SKM-1 (cell line): ENCODE data around the gene PHF20.
A peak's percentile ranks its signal among the peaks of the same experiment; 100 is the strongest.
"Not testable (repeated sequence)": the region's sequence is repeated elsewhere in the genome, so short reads cannot be mapped to it uniquely, and the experiment has no call there.

Experiments
- DNase-seq: peaks from one replicate; lab custom pipeline; 2025; ENCODE audit not compliant: unreplicated experiment; lab: John Stamatoyannopoulos, UW

Gene PHF20

DNA sequence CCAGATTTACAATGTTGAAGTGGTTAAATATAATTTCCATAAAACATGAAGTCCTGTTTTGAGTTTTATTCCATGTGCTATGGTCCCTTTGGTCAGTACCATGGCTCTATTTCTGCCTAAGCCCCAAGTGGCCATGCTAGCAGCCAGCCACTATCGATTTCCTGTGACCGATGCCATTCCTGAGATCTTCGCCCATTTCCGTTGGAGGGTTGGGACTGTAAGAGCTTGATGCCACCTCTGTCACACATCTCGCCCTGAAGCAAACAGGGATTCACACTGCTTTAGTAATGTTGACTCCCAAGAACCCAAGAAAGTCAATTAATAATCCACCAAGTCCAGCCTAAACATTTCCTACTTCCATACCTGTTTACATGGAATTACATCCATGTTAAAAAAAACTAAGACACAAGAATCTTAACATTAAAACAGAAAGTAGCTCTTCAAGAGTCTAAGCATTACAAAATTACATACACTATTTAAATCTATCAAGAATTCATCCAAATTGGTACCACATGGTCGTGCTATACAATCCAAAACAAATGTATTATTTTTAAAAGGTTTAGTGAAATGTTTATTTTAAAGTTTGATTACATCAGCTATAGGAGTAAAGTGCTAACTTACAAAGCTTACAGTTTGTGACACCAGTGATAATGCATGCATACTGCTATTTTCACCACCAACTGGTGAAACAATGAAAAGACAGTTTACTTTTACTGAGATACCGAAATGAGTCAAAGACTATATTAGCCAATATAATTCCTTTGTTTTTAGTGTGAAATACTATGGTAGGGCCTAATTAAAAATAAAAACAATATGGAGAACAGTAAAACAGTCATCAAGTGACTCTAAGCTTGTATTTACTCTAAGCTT, 32.3 kb upstream of the PHF20 start:
- DNase-seq = peak; percentile 14

DNA sequence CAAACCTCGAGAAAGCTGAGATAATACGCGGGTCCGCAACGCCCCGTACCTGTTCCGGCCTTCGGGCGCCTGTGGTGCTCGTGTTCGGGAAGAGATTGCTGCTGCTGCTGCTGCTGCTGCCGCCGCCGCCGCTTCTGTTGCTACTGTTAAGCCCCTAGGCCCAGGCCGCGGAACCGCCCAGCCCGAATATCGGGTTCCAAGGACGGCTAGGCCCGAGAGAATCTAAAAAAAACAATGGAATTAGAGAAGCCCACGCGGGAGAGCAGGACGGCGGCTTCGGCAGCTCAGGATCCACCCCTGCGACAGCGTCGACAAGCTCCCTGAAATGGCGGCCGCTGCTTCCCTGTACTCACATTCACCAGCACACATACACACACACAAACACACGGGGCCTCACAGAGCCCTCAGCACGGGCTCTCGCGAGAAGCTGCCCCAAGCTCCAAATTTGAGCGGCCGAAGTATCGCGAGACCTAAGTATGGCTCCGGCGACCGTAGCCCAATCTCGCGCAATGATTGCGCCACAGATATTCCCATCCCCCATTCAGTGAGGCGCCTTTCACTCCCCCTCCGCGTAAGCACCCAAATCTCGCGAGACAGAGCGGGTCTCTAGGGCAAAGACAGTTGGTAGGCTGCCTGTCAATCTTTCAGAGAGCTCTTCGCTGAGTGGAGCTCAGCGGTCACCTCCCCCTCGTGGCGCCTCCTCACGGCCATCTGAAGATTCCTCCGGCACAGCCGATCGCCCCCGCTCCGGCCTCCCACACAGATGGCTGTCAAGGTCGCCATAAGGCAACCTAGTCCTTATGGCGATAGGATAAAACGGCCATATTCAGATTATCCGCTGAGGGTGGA, 29.7 kb upstream of the PHF20 start, which contains the start of gene RBM39:
RBM39 (minus strand) TSS at position 369 of the 849 bp plus-strand sequence. CDS start 1,386 bp downstream, outside the sequence.
- DNase-seq = peak; percentile 99

DNA sequence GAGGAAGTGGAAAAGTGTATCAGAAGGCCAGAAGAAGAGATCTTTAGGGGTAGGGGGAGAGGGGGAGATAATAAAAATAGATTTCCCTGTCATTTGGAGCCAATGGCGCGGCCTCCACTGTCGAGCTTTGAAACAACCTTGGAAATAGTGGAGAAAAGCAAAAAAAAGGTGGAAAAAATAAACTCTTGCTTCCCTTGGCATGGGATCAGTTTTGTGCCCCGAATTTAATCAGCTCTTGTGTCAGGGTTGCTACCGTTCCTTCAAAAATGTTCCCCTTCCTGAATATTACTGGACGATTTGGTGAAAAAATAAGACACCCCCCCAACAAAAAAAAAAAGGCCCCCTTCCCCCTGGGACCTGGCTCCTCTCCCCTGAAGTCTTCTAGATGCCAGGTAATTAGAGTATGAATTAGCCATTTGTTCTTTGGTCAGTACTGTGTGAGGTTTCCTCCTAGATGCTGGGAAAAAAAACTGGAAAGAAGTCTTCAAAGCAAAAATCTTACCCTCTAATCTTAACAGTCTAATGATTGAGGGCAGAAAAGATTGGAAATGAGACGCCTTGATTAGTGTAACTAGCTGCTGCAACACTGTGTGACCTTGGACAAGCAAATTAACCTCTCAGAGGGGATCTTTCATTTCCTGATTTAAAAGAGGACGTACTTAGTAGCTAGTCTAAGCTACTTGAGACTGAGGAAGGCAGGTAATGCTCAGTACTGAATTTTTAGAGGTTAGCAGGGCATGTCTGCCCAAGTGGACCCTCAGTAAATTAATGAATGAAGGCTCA, 28.9 kb upstream of the PHF20 start:
- peak; percentile 58 for DNase-seq

DNA sequence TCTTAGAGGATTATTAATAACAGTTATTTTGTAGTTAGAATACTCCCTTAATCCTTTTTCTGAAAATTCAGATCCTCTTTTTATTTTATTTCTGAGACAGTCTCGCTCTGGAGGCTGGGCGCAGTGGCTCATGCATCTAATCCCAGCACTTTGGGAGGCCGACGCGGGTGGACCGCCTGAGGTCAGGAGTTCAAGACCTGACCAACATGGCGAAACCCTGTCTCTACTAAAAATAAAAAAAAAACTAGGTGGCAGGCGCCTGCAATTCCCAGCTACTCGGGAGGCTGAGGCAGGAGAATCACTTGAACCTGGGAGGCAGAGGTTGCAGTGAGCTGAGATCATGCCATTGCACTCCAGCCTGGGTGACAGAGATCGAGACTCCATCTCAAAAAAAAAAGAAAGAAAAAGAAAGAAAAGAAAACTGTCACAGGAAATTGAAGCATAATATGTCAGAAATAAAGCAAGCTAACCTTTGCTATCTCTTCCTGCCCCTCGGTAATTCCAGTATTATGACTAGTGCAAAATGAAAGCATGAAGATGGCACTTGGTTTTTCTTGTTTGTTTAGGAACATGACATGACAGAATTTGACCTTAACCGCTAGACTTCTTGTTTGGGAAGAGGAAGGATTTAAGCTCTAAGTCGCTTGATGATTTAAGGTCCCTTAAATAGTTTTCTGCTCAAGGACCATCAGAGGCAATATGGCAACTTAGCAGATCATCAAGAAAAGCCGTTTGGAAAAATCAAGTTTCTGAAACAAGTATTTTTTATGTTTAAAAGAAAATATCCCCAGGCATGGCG, 27.9 kb upstream of the PHF20 start:
- DNase-seq = no peak

DNA sequence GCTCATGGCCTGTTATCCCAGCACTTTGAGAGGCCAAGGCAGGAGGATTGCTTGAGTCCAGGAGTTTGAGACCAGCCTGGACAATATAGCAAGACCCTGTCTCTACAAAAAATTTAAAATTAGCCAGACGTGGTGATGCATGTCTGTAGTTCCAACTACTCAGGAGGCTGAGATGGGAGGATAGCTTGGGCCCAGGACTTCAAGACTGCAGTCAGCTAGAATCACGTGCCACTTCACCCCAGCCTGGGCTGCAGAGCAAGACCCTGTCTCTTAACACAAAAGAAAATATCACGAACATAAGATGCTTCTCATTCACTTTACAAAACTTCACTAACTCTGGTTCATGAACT, 27.3 kb upstream of the PHF20 start:
- not testable (repeated sequence) for DNase-seq

DNA sequence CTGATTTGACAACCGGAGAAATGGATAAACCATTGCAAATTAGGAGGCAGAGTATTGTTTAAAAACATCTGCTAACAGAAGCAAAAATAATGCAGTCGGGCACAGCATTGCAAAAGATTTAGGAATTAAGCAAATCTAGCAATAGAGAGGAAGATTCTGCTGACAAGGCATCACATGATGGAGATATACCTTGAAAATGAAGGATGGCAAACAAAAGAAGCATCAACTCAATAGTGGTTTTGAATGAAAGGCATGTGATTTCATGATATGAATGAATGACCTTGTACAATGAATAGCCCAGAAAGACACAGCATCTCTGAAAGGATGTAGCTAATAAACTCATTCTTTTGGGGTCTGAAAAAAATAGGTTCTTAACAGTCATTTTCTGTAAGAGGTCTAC, 21.2 kb upstream of the PHF20 start:
- DNase-seq = no peak

DNA sequence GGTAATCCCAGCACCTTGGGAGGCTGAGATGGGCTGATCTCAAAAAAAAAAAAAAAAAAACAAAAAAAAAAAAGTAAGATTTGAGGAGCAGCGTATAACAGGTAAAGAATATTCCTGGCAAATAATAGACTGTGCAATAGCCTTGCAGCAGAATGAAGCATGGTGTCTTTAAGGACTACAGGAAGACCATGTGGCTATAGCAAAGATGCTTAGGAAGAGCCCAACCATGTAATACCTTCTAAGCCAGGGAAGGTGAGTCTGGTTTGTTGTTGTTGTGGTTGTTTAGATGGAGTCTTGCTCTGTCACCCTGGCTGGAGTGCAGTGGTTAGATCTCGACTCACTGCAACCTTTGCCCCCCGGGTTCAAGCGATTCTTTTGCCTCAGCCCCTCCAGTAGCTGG, 15.4 kb upstream of the PHF20 start:
- DNase-seq = no peak

DNA sequence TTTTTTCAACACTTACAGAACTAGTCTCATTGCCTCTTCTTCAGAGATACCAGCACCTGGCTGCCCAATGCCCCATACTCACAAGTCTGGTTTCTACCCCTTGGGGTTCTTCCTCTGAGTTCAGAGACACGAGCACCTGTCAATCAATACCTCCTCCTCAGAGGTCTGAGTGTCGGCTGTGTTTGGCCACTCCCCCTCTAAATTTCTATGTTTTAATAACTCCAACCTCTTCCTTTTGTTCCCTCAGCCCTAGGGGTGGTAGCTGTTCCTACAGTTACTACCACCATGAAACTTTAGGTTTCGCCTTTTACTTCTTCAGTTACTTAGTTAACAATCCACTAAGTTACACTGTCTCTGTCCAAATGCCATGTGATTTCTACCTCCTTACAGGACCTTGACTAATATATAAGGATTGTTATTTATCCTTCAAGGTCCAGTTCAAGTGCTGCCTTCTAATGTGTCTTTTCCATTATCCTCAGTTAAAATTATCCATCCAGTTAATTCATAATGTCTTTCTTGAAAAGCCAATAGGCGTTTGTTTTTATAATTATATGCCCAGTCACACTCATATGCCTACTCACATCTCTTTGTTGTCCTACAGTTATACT, 14.6 kb upstream of the PHF20 start:
- no peak for DNase-seq

DNA sequence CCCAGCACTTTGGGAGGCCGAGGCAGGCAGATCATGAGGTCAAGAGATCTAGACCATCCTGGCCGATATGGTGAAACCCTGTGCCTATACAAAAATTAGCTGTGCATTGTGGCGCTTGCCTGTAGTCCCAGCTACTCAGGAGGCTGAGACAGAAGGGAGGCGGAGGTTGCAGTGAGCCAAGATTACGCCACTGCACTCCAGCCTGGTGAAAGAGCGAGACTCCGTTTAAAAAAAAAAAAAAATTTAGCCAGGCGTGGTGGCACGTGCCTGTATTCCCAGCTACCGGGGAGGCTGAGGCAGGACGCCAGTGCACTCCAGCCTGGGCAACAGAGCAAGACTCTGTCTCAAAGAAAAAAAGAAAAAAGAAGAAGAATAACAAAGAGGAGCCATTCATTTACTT, 10.3 kb upstream of the PHF20 start:
- DNase-seq = not testable (repeated sequence)

DNA sequence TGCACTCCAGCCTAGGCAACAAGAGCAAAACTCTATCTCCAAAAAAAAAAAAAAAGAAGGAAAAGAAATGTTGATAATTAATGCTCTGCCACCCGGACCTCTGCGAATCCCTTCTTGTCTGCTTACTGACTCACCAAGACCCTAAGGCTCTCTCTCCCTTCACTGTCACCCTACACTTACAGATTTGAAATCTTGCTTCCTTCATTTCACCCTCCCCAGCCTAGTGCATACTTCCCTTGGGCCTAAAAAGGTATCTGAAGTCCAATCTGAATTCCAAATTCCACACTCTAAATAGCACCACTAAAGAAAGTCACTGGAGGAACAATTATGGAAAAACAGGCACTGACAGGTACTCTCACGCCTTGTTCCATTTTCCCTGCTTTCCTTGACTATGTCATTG, 9.4 kb upstream of the PHF20 start:
- DNase-seq = no peak

DNA sequence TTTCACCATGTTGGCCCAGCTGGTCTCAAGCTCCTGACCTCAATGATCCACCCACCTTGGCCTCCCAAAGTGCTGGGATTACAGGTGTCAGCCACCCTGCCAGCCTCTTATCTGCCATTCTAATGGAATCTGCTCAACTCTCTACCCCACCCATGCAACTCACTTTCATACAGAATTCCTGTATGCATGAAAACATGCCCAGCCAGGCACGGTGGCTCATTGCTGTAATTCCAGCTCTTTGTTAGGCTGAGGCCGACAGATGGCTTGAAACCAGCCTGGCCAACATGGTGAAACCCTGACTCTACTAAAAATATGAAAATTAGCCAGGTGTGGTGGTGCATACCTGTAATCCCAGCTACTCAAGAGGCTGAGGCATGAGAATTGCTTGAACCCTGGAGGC, 6.9 kb upstream of the PHF20 start:
- not testable (repeated sequence) for DNase-seq

DNA sequence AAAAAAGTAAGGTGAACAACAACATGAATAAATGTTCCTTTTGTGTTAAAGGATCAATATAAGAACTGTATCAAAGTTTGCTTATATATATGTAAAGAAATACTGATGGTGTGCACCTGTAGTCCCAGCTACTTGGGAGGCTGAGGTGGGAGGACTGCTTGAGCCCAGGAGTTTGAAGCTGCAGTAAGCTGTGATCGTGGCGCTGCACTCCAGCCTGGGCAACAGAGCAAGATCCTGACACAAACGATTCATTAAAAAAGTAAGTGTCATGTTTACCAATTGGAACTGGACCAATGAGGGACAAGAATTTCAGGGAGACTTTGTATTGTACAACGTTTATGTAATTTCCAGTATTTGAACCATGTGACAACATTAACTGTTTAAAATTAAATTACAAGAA, 5.0 kb upstream of the PHF20 start:
- DNase-seq = no peak

DNA sequence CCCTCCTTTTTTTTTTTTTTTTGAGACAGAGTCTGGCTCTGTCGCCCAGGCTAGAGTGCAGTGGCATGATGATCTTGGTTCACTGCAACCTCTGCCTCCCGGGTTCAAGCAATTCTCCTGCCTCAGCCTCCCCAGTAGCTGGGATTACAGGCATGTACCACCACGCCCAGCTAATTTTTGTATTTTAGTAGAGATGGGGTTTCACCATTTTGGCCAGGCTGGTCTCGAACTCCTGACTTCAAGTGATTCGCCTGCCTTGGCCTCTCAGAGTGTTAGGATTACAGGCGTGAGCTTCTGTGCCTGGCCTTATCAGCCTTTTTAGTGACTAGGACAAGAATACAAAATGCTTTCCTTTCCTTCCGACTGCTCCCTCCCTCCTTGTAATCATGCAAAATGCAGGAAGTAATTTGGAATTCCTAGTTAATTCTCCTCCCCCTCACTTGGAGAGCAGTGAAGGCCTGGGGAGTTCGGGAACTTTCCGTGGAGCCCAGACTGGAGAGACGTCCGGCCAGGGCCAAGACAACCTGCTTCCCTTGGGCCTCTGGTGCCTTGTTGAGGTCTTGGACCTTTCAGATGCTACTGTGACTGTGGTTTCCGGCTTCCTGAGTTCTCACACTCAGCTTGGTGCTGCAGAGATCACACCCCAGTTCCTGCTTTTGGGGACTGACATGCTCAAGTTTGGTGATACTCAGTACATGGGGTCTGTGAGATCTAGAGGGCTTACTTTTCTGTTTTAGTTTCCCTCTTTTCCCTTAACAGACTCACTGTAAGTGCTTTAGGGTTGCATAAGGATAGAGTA, 3.9 kb upstream of the PHF20 start:
- peak; percentile 79 for DNase-seq

DNA sequence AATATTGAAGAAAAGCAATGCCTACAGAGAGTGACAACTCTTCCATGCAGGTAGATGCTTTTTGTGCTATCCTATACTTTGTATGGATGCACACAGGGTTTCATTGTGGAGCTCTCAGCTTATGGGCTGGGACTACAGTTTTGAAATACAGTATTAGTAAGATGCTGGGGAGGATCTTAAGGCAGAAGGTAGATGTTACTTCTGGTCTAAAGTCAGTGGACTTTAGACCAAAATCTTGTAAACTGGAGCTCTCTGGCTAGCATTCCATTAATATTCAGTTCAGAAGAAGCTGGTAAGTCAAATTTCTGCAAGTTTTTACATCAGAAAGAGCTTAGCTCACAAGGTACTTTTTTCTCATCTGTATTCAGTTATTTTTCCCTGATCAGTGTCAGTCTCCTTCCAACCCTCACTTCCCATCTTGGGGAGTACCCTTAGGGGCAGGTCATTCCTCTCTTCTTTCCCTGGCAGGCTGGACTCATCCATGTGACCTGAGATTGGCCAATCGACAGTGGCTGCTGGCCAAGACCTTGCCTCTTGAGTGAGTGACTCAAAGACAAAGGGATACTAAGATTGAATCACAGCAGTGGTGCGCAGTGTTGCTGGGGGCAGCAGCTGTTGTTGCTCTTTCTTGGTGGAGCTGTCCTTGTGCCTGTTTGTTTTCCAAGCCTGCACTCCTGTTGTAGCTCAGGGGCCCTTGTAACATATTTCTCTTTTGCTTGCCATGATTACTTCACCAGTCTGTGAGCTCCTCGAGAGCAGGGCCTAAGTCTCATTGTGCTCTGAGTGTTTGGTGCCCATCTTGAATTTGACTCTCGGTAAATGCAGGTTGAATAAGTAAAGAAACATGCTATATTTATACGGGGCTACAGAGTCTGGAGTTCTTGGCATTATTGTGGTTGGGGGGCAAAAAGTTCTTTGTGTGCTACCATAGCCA, 2.8 kb upstream of the PHF20 start:
- DNase-seq = peak; percentile 10

DNA sequence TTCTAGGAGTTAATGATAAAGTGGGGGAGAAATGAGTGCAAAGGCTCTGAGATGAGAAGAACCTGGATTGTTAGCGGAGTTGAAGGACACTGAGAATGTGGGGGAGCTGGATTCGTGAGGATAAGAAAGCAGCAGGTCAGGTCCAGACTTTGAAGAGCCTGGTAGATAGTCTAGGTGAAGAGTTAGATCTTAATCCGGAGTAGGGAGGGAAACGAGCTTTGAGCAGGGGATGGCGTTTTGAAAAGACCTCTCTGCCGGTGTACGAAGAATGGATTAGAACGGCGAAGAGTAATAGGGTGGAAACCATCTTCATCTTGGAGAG, 487 bp upstream of the PHF20 start:
- no peak for DNase-seq

DNA sequence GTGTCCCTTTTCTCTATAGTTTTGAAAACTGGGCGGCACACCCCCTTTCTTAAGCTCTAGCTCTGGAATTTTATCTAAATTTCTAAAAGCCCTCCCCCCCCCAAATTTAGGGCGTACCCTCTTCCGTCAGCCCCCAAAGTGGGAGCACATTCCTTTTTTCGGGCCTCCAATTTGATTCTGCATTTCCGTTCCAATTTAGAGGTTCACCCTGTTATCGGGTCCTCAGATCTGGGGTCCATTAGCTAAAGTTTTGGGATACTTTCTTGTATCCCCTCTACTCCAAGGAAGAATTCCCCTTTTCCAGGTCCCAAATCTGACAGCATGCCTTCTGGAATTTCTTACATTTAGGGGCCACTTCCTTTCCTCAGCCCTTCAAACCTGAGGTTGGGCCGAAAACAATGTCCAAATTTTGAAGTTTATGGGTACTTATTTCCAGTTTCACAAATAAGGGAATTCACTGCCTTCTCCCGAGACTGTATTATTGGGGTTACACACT, 796 bp downstream of the PHF20 start:
- no peak for DNase-seq

DNA sequence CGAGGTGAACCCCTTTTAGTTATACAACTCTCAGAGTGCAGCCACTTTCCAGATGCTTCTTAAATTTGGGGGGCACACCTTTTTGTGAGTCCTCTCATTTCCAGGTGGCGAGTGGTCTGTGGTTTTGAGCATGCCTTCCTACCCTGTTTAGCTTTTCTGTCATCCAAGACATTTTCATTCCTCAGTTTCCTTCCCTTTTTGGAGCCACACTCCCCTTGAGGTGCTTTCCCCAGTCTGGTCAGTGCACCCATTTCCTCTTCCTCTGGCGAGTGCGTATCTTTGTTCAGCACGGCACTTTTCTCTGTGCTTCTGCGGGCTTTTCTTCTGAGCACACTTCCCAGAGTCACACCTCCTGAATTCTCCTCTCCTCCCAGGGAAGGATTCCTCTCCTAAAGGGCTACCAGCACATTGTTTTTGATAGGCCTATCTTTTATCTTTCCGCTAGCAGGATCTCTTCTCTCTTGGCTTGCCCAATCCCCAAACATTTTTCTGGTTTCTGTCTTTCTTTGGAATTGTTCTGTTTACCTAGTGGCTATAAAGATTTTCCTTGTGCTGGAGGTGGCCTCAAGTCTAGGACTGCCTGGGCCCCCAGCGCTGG, 1.4 kb downstream of the PHF20 start:
- peak; percentile 61 for DNase-seq

DNA sequence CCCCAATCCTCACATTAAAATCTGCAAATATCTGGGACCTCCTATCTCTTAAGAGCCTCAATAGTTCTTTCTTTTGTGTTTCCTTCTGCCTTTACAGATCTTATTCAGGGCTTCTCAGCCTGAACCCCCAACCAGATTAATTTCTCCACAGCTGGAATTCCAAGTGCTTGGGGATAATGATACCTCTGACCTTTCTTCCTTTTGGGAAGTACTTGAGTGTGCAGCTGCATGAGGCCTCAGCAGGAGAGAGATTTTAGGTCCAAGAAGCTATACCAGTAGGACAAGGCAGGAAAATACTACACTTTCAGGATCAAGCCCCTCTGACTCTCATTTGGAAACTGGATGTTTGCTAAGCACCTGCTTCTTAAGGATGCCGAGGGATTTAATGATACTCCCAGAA, 2.6 kb downstream of the PHF20 start:
- DNase-seq = no peak
